Thymus (tissue), 11 donors: ENCODE data around the gene PSMC1. TPM values are rescaled to one million over a fixed set of nuclear protein-coding genes. Genes with fewer than 3 reads are reported as not detected.

ENCODE experiments used
- DNase-seq, 9 donors: peaks; one replicate each; pipeline ENCODE4 v3.0.0-alpha.2; 2013; ENCODE audit warnings: low spot score in 9 of 9, low read depth in 6 of 9, missing footprints in 1 of 9
- H3K27ac ChIP-seq, 2 donors: one replicate each; pipeline ENCODE4 v1.5.1; 2013; ENCODE audit warnings: control low read depth in 1 of 2, low read depth in 1 of 2, low read length in 1 of 2, mild to moderate bottlenecking in 1 of 2, moderate library complexity in 1 of 2
- H3K27me3 ChIP-seq, 2 donors: one replicate each; pipeline ENCODE4 v1.5.1; 2013; ENCODE audit warnings: low read length in 1 of 2; ENCODE audit not compliant: control insufficient read depth in 2 of 2, insufficient read depth in 1 of 2
- H3K36me3 ChIP-seq, 2 donors: one replicate each; pipeline ENCODE4 v1.5.1; 2013; ENCODE audit warnings: low read length in 1 of 2, mild to moderate bottlenecking in 1 of 2, moderate library complexity in 1 of 2; ENCODE audit not compliant: control insufficient read depth in 2 of 2, insufficient read depth in 2 of 2
- H3K4me1 ChIP-seq, 2 donors: one replicate each; pipeline ENCODE4 v1.5.1; 2013; ENCODE audit warnings: low read length in 2 of 2; ENCODE audit not compliant: control insufficient read depth in 2 of 2, insufficient read depth in 2 of 2
- H3K4me3 ChIP-seq, 2 donors: one replicate each; pipeline ENCODE4 v1.5.1; 2013; ENCODE audit warnings: low read length in 2 of 2, control low read depth in 1 of 2, mild to moderate bottlenecking in 1 of 2
- H3K9me3 ChIP-seq, 2 donors: one replicate each; pipeline ENCODE4 v1.5.1; 2013; ENCODE audit warnings: low read length in 1 of 2, mild to moderate bottlenecking in 1 of 2; ENCODE audit not compliant: control insufficient read depth in 2 of 2, insufficient read depth in 1 of 2
- WGBS: extraction: QIAGEN DNeasy Blood & Tissue Kit; methylation state at CpG from one replicate; pipeline ENCODE4 v1.1.7; 2013; 5-methylcytosine and 5-hydroxymethylcytosine counted together
- polyA plus RNA-seq: library from polyadenylated mRNA; stranded (reverse); fragments of 200-250 nt; gene quantifications from one replicate; pipeline ENCODE4 v1.2.3, GENCODE V29; 2013
- total RNA-seq: library from RNA; stranded (reverse); fragments of 120-200 nt; gene quantifications from one replicate; pipeline ENCODE4 v1.2.4, GENCODE V29; 2013
- donor health status: healthy.

PSMC1 gene
- total and polyA plus RNA-seq, 2 donors = 134 to 138 TPM

GRCh38 chr14:90280096-90280495, 23.7 kb downstream of the PSMC1 start:
- Histone ChIP-seq H3K27ac (no peak overlapping the region), H3K4me3 (no peak overlapping the region), H3K9me3 (no peaks in the 10 kb centered on the region), H3K4me1 (no peaks in the 10 kb centered on the region), H3K27me3 (no peaks in the 10 kb centered on the region), H3K36me3 (peaks cover 46 to 52% of the 10 kb centered on the region in 2 donors)
- no peak for DNase-seq
- 98% methylated on average over 7 of the region's 7 CpGs for WGBS

- no peak overlapping the region for H3K27ac ChIP-seq
- H3K9me3 ChIP-seq = no peaks in the 10 kb centered on the region
- H3K4me1 ChIP-seq = no peaks in the 10 kb centered on the region
- H3K36me3 ChIP-seq = peaks cover 46 to 54% of the 10 kb centered on the region in 2 donors
- H3K4me3 ChIP-seq = no peak overlapping the region
- no peak for DNase-seq
- WGBS = 94% methylated on average over 8 of the region's 8 CpGs
- H3K27me3 ChIP-seq = no peaks in the 10 kb centered on the region
Observed at GRCh38 chr14:90281261-90281660, 24.9 kb downstream of the PSMC1 start.

GRCh38 chr14:90281756-90282155, 25.4 kb downstream of the PSMC1 start:
- Histone ChIP-seq H3K4me3 (no peak overlapping the region), H3K36me3 (peaks cover 46 to 54% of the 10 kb centered on the region in 2 donors), H3K27me3 (no peaks in the 10 kb centered on the region), H3K9me3 (no peaks in the 10 kb centered on the region), H3K27ac (no peak overlapping the region), H3K4me1 (no peaks in the 10 kb centered on the region)
- DNase-seq = no peak

- H3K27me3 ChIP-seq = no peaks in the 10 kb centered on the region
- peaks cover 0 to 2% of the 10 kb centered on the region in 2 donors for H3K4me1 ChIP-seq
- no peak overlapping the region for H3K27ac ChIP-seq
- H3K9me3 ChIP-seq = no peaks in the 10 kb centered on the region
- peaks cover 52 to 58% of the 10 kb centered on the region in 2 donors for H3K36me3 ChIP-seq
- 97% methylated on average over 14 of the region's 14 CpGs for WGBS
- DNase-seq = no peak
- H3K4me3 ChIP-seq = no peak overlapping the region
Observed at GRCh38 chr14:90287791-90288190, 31.4 kb downstream of the PSMC1 start.

- DNase-seq = no peak
- H3K36me3 ChIP-seq = peaks cover 53 to 58% of the 10 kb centered on the region in 2 donors
- H3K4me3 ChIP-seq = no peak overlapping the region
- no peaks in the 10 kb centered on the region for H3K27me3 ChIP-seq
- no peaks in the 10 kb centered on the region for H3K9me3 ChIP-seq
- H3K4me1 ChIP-seq = peaks cover 0 to 2% of the 10 kb centered on the region in 2 donors
- no peak overlapping the region for H3K27ac ChIP-seq
- 93% methylated on average over 12 of the region's 12 CpGs for WGBS
Observed at GRCh38 chr14:90288651-90289355, 32.5 kb downstream of the PSMC1 start.

- Histone ChIP-seq H3K27ac (no peak overlapping the region), H3K27me3 (no peaks in the 10 kb centered on the region), H3K4me1 (peaks cover 0 to 2% of the 10 kb centered on the region in 2 donors), H3K36me3 (peaks cover 51 to 62% of the 10 kb centered on the region in 2 donors), H3K4me3 (no peak overlapping the region), H3K9me3 (no peaks in the 10 kb centered on the region)
- WGBS = 97% methylated on average over 6 of the region's 6 CpGs
- no peak for DNase-seq
Observed at GRCh38 chr14:90290337-90291011, 34.1 kb downstream of the PSMC1 start.

- Histone ChIP-seq H3K4me1 (peaks cover 0 to 2% of the 10 kb centered on the region in 2 donors), H3K36me3 (peaks cover 47 to 63% of the 10 kb centered on the region in 2 donors), H3K9me3 (no peaks in the 10 kb centered on the region), H3K27me3 (no peaks in the 10 kb centered on the region), H3K27ac (no peak overlapping the region), H3K4me3 (no peak overlapping the region)
- WGBS = 96% methylated on average over 7 of the region's 7 CpGs
- no peak for DNase-seq
Observed at GRCh38 chr14:90291699-90292098, 35.3 kb downstream of the PSMC1 start.

- Histone ChIP-seq H3K27ac (no peak overlapping the region), H3K9me3 (no peaks in the 10 kb centered on the region), H3K4me3 (no peak overlapping the region), H3K27me3 (no peaks in the 10 kb centered on the region), H3K4me1 (no peaks in the 10 kb centered on the region), H3K36me3 (peaks cover 43 to 57% of the 10 kb centered on the region in 2 donors)
- DNase-seq = no peak
- WGBS = 98% methylated on average over 11 of the region's 11 CpGs
Observed at GRCh38 chr14:90293766-90294730, 37.7 kb downstream of the PSMC1 start.
